CD14-positive monocyte (primary cell): ENCODE data around the gene ARL14EPL. TPM values are rescaled to one million over a fixed set of nuclear protein-coding genes. Genes with fewer than 3 reads are reported as not detected.

Source experiments
- DNase-seq, 3 donors: peaks; one replicate each; pipeline ENCODE4 v3.0.0-alpha.2; 2011 to 2022
- H2AFZ ChIP-seq: 2 replicates; pipeline ENCODE4 v1.6.0; 2012; ENCODE audit warnings: mild to moderate bottlenecking, low read depth, low read length, inconsistent platforms; ENCODE audit not compliant: insufficient read depth, poor library complexity, severe bottlenecking
- H3K27ac ChIP-seq, 2 donors: 1 replicate in 1 of 2; 2 replicates in 1 of 2; pipeline ENCODE4 v1.5.1; 2012 to 2013; ENCODE audit warnings: low read length in 2 of 2, control low read depth in 1 of 2, inconsistent platforms in 1 of 2, low read depth in 1 of 2, mild to moderate bottlenecking in 1 of 2
- H3K27me3 ChIP-seq, 2 donors: one replicate each; pipeline versions ENCODE4 v1.6.0 to v1.6.1; 2011 to 2013; ENCODE audit warnings: low read length in 2 of 2; ENCODE audit not compliant: control insufficient read depth in 2 of 2, insufficient read depth in 2 of 2
- H3K36me3 ChIP-seq, 2 donors: replicated peaks in 1 of 2; 1 replicate in 1 of 2; 2 replicates in 1 of 2; pipeline versions ENCODE4 v1.5.1 to v1.6.1; 2012 to 2013; ENCODE audit warnings: low read length in 2 of 2, control low read depth in 1 of 2, inconsistent platforms in 1 of 2, mild to moderate bottlenecking in 1 of 2; ENCODE audit not compliant: insufficient read depth in 2 of 2, control insufficient read depth in 1 of 2
- H3K4me1 ChIP-seq, 2 donors: 1 replicate in 1 of 2; 2 replicates in 1 of 2; pipeline versions ENCODE4 v1.5.1 to v1.6.1; 2012 to 2013; ENCODE audit warnings: low read length in 2 of 2, control low read depth in 1 of 2, inconsistent platforms in 1 of 2, mild to moderate bottlenecking in 1 of 2, moderate library complexity in 1 of 2; ENCODE audit not compliant: insufficient read depth in 2 of 2, control insufficient read depth in 1 of 2
- H3K4me2 ChIP-seq: replicated peaks from 2 replicates; pipeline ENCODE3; 2012; ENCODE audit warnings: low read length, moderate library complexity, mild to moderate bottlenecking; ENCODE audit not compliant: poor library complexity, severe bottlenecking; ENCODE audit errors: extremely low read depth
- H3K4me3 ChIP-seq, 3 experiments: fragments of 200-600 bp in 1 of 3; sonication (generic) in 1 of 3; replicated peaks in 1 of 3; 1 replicate in 2 of 3; 2 replicates in 1 of 3; pipeline ENCODE4 v1.5.1; 2011 to 2013; ENCODE audit warnings: low read length in 3 of 3, mild to moderate bottlenecking in 3 of 3, control low read depth in 2 of 3, low read depth in 2 of 3, inconsistent platforms in 1 of 3, moderate library complexity in 1 of 3
- H3K79me2 ChIP-seq: 2 replicates; pipeline ENCODE4 v1.6.0; 2012; ENCODE audit warnings: mild to moderate bottlenecking, control low read depth, inconsistent platforms, low read length, moderate library complexity; ENCODE audit not compliant: insufficient read depth
- H3K9ac ChIP-seq: 2 replicates; pipeline ENCODE4 v1.6.0; 2017; ENCODE audit warnings: low read length, mild to moderate bottlenecking; ENCODE audit not compliant: insufficient read depth, poor library complexity, severe bottlenecking
- H3K9me3 ChIP-seq, 2 donors: replicated peaks in 1 of 2; 1 replicate in 1 of 2; 2 replicates in 1 of 2; pipeline versions ENCODE4 v1.5.1 to v1.6.1; 2012 to 2013; ENCODE audit warnings: low read length in 2 of 2, control low read depth in 1 of 2; ENCODE audit not compliant: control insufficient read depth in 1 of 2, insufficient read depth in 1 of 2
- H4K20me1 ChIP-seq: 2 replicates; pipeline ENCODE4 v1.6.0; 2012; ENCODE audit warnings: mild to moderate bottlenecking, low read length, control low read depth, moderate library complexity; ENCODE audit not compliant: insufficient read depth
- H3K27ac Mint-ChIP-seq, 7 donors: one replicate each; pipeline ENCODE4 v1.8.0; 2020; ENCODE audit warnings: mild to moderate bottlenecking in 7 of 7, mixed read lengths in 7 of 7, moderate library complexity in 6 of 7, inconsistent platforms in 2 of 7
- H3K27me3 Mint-ChIP-seq, 3 donors: one replicate each; pipeline ENCODE4 v1.8.0; 2021 to 2022; ENCODE audit warnings: low read depth in 3 of 3, mild to moderate bottlenecking in 3 of 3, mixed read lengths in 3 of 3, moderate library complexity in 3 of 3, inconsistent platforms in 1 of 3
- H3K36me3 Mint-ChIP-seq, 2 donors: one replicate each; pipeline ENCODE4 v1.8.0; 2020; ENCODE audit warnings: mixed read lengths in 2 of 2, inconsistent platforms in 1 of 2, mild to moderate bottlenecking in 1 of 2
- H3K4me1 Mint-ChIP-seq: one replicate; pipeline ENCODE4 v1.8.0; 2020; ENCODE audit warnings: mild to moderate bottlenecking, mixed read lengths
- H3K4me3 Mint-ChIP-seq, 2 donors: one replicate each; pipeline ENCODE4 v1.8.0; 2020; ENCODE audit warnings: mild to moderate bottlenecking in 2 of 2, mixed read lengths in 2 of 2, moderate library complexity in 1 of 2
- H3K9me3 Mint-ChIP-seq, 7 donors: one replicate each; pipeline ENCODE4 v1.8.0; 2020 to 2022; ENCODE audit warnings: mixed read lengths in 7 of 7, mild to moderate bottlenecking in 6 of 7, moderate library complexity in 6 of 7, inconsistent platforms in 2 of 7
- WGBS: methylation state at CpG from one replicate; pipeline ENCODE4 v1.1.5; 2013; ENCODE audit warnings: missing lambda C conversion rate; ENCODE audit not compliant: insufficient coverage; 5-methylcytosine and 5-hydroxymethylcytosine counted together
- intact Hi-C, 2 donors: fragments of 100-400 bp; cut with micrococcal nuclease; formaldehyde crosslinking; loops; one replicate each; pipeline versions ENCODE4 v1.15.0 to v1.15.1; 2023
- polyA plus RNA-seq, 3 donors: library from polyadenylated mRNA; depleted of rRNA in 1 of 3; unstranded in 2 of 3; stranded (reverse) in 1 of 3; fragments of 300-500 nt in 2 of 3; fragments of >200 nt in 1 of 3; fragmentation: Illumina TruSeq in 2 of 3; gene quantifications; 1 replicate in 2 of 3; 2 replicates in 1 of 3; pipeline ENCODE4 v1.2.3, GENCODE V29; 2012 to 2021
- TF ChIP-seq, protein P1 (sequence below): fragments of 200-600 bp; IDR thresholded peaks from one replicate; pipeline ENCODE4 v1.8.0; 2022; ENCODE audit warnings: antibody characterized with exemption, mild to moderate bottlenecking

The ARL14EPL gene
- polyA plus RNA-seq, 3 donors, result 0.11 TPM; not detected in 2

DNA sequence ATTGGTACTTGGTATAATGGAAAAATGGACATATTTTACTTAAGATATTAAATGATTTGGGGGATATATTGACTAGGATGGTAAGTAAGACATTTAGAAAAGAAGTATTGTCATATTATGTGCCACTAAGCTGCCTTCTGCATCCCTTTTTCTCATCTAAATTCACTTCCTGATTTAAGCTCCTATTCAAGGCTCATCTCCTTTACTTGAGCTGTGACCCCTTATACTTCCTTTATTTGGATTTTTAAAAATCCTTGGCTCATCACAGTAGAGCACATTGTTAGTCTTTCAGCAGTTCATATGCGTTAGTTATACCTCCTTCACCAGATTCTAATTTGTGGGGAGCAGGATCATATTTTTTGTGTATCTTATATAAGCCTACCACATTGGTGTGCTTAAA is 59.1 kb downstream of the ARL14EPL start:
- Mint-ChIP-seq H3K4me3 (no peak overlapping the region), H3K9me3 (no peaks in the 10 kb centered on the region), H3K27me3 (no peaks in the 10 kb centered on the region), H3K4me1 (peaks cover 9% of the 10 kb centered on the region), H3K36me3 (peaks cover 64 to 80% of the 10 kb centered on the region in 2 donors), H3K27ac (peak overlapping the region in 1 of 7 donors; percentile 48)
- Histone ChIP-seq H3K27me3 (no peaks in the 10 kb centered on the region), H2AFZ (no peak overlapping the region), H3K27ac (no peak overlapping the region), H3K9me3 (no peaks in the 10 kb centered on the region), H4K20me1 (no peaks in the 10 kb centered on the region), H3K4me1 (peaks cover 2 to 5% of the 10 kb centered on the region in 2 donors), H3K36me3 (peaks cover 49 to 78% of the 10 kb centered on the region in 2 donors), H3K4me2 (no peak overlapping the region), H3K79me2 (peaks cover 27% of the 10 kb centered on the region), H3K9ac (no peak overlapping the region), H3K4me3 (no peak overlapping the region)
- no CpG with 5 or more reads among the region's 1 CpG for WGBS
- TF ChIP-seq, protein P1, sequence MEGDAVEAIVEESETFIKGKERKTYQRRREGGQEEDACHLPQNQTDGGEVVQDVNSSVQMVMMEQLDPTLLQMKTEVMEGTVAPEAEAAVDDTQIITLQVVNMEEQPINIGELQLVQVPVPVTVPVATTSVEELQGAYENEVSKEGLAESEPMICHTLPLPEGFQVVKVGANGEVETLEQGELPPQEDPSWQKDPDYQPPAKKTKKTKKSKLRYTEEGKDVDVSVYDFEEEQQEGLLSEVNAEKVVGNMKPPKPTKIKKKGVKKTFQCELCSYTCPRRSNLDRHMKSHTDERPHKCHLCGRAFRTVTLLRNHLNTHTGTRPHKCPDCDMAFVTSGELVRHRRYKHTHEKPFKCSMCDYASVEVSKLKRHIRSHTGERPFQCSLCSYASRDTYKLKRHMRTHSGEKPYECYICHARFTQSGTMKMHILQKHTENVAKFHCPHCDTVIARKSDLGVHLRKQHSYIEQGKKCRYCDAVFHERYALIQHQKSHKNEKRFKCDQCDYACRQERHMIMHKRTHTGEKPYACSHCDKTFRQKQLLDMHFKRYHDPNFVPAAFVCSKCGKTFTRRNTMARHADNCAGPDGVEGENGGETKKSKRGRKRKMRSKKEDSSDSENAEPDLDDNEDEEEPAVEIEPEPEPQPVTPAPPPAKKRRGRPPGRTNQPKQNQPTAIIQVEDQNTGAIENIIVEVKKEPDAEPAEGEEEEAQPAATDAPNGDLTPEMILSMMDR, result no peak
- intact Hi-C loops, result no loop called here
- DNase-seq, result no peak

DNA sequence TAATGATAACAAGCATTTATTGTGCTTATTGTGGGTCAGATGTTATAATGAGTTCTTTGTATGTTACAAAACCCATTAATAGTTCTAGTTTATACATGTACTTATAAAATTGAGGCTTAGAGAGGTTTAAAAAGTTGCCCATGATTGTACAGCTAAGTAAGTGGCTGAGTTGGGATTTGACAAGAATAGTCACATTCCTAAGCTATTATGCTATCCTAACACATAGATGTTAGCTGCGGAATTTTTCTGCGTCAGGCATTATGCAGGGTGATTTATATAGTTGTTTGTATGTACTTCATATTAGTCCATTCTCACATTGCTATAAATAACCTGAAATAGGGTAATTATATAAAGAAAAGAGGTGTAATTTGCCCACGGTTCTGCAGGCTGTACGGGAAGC is 65.0 kb downstream of the ARL14EPL start:
- WGBS, result 100% methylated on average over 2 of the region's 4 CpGs
- peak overlapping the region in 1 of 7 donors; percentile 54 for H3K27ac Mint-ChIP-seq

More for the DNA sequence above, 65.0 kb downstream of the ARL14EPL start:
- Histone ChIP-seq H3K36me3 (peaks cover 62 to 97% of the 10 kb centered on the region in 2 donors), H3K9me3 (no peaks in the 10 kb centered on the region), H3K4me2 (no peak overlapping the region), H3K4me3 (no peak overlapping the region), H3K4me1 (no peaks in the 10 kb centered on the region), H2AFZ (no peak overlapping the region), H3K27me3 (no peaks in the 10 kb centered on the region), H3K79me2 (no peaks in the 10 kb centered on the region), H3K27ac (no peak overlapping the region), H4K20me1 (no peaks in the 10 kb centered on the region), H3K9ac (no peak overlapping the region)
- Mint-ChIP-seq H3K4me3 (no peak overlapping the region), H3K27me3 (no peaks in the 10 kb centered on the region), H3K36me3 (peaks cover 74 to 92% of the 10 kb centered on the region in 2 donors), H3K4me1 (no peaks in the 10 kb centered on the region), H3K9me3 (peaks cover 0 to 4% (median 0%) of the 10 kb centered on the region in 7 donors)
- DNase-seq, result no peak
- TF ChIP-seq, protein P1, result no peak
- intact Hi-C loops, result no loop called here
